ENCODE data around the gene SLBP. TPM values are rescaled to one million over a fixed set of nuclear protein-coding genes. Genes with fewer than 3 reads are reported as not detected.
"Not testable (repeated sequence)": the region's sequence is repeated elsewhere in the genome, so short reads cannot be mapped to it uniquely, and the experiment has no call there.

Gene SLBP
- total RNA-seq, 1 donor from 2014 or later: 62.9 TPM

DNA sequence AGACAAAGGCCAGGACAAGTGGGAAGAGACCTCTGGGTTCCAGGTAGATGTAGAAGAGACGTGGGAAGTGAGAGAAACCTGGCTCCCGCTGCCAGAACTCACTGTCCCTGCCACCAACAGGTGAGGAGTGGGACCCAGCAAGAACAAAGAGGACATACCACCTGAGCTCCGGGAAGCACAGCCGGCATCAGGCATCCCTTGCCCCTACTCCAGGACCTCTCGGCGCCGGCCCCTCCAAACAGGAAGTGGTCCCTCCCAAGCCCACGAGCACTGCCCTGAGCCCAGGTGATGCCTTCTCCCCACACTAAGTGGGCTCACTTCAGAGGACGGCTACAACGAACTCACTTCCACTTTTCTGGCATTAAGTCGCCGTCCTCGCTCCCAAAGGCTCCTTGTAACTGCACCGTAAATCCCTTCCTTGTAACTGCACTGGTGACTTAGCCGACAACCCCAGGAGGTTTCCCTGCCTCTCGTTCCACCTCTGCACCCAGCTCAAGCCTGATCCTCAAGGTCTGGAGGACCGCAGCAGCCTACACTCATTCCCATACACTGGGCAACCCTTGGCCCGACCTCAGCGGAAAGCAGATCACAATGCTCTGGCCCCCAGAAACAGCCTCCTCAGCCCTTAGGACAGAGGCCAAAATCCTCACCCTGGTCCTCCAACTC is 36.9 kb downstream of the SLBP start:
- Histone ChIP-seq H3K4me3 (ENCODE audit: low read depth, low read length) (no peak overlapping the region), H3K27me3 (ENCODE audit: control insufficient read depth, insufficient read depth, low read length) (no peaks in the 10 kb centered on the region), H3K36me3 (ENCODE audit: control insufficient read depth, insufficient read depth, low read length) (no peaks in the 10 kb centered on the region)
- FAIRE-seq (no peak), DNase-seq (ENCODE audit: low read depth) (no peak)
- TF ChIP-seq, protein P1, sequence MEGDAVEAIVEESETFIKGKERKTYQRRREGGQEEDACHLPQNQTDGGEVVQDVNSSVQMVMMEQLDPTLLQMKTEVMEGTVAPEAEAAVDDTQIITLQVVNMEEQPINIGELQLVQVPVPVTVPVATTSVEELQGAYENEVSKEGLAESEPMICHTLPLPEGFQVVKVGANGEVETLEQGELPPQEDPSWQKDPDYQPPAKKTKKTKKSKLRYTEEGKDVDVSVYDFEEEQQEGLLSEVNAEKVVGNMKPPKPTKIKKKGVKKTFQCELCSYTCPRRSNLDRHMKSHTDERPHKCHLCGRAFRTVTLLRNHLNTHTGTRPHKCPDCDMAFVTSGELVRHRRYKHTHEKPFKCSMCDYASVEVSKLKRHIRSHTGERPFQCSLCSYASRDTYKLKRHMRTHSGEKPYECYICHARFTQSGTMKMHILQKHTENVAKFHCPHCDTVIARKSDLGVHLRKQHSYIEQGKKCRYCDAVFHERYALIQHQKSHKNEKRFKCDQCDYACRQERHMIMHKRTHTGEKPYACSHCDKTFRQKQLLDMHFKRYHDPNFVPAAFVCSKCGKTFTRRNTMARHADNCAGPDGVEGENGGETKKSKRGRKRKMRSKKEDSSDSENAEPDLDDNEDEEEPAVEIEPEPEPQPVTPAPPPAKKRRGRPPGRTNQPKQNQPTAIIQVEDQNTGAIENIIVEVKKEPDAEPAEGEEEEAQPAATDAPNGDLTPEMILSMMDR (IDR thresholded peaks at IDR 0.05; ENCODE audit: insufficient read depth, low read length, severe bottlenecking): no peak

GRCh38 chr4:1674682-1675081 is 37.4 kb downstream of the SLBP start:
- Histone ChIP-seq H3K36me3 (ENCODE audit: control insufficient read depth, insufficient read depth, low read length) (no peaks in the 10 kb centered on the region), H3K27me3 (ENCODE audit: control insufficient read depth, insufficient read depth, low read length) (no peaks in the 10 kb centered on the region), H3K4me3 (ENCODE audit: low read depth, low read length) (no peak overlapping the region)
- DNase-seq (ENCODE audit: low read depth) (no peak), FAIRE-seq (no peak)
- TF ChIP-seq, protein P1 (IDR thresholded peaks at IDR 0.05; ENCODE audit: insufficient read depth, low read length, severe bottlenecking): no peak

- Histone ChIP-seq H3K27me3 (ENCODE audit: control insufficient read depth, insufficient read depth, low read length) (no peaks in the 10 kb centered on the region), H3K36me3 (ENCODE audit: control insufficient read depth, insufficient read depth, low read length) (no peaks in the 10 kb centered on the region), H3K4me3 (ENCODE audit: low read depth, low read length) (no peak overlapping the region)
- TF ChIP-seq, protein P1 (IDR thresholded peaks at IDR 0.05; ENCODE audit: insufficient read depth, low read length, severe bottlenecking): no peak
- DNase-seq (ENCODE audit: low read depth): no peak
- peak; percentile 64 for FAIRE-seq
These were observed 38.4 kb downstream of the SLBP start for GRCh38 chr4:1673671-1674070.

GRCh38 chr4:1671011-1671410 is 41.1 kb downstream of the SLBP start:
- not testable (repeated sequence) for FAIRE-seq; H3K36me3 ChIP-seq (ENCODE audit: control insufficient read depth, insufficient read depth, low read length); H3K27me3 ChIP-seq (ENCODE audit: control insufficient read depth, insufficient read depth, low read length); H3K4me3 ChIP-seq (ENCODE audit: low read depth, low read length); DNase-seq (ENCODE audit: low read depth)

DNA sequence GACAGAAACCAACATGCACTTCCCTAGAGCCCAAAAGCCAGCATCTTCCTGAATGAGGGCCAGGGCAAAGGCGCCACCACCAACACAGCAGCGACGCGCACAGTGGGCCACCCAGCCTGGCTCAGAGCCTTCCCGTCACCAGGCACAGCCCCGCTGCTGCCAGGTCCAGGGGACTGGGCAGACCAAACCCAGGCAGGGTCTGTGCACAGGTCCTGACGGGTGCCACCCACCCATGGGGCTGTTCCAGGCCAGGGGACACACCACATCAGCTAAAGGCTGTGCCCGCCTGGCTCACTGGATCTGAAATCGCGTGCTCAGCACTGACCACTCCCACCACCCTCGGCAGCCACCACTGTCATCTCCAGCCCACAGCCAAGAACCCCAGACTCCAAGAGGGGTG is 41.8 kb downstream of the SLBP start:
- Histone ChIP-seq H3K27me3 (ENCODE audit: control insufficient read depth, insufficient read depth, low read length) (no peaks in the 10 kb centered on the region), H3K4me3 (ENCODE audit: low read depth, low read length) (no peak overlapping the region), H3K36me3 (ENCODE audit: control insufficient read depth, insufficient read depth, low read length) (no peaks in the 10 kb centered on the region)
- FAIRE-seq: no peak
- DNase-seq (ENCODE audit: low read depth): no peak
- TF ChIP-seq, protein P1 (IDR thresholded peaks at IDR 0.05; ENCODE audit: insufficient read depth, low read length, severe bottlenecking): no peak

DNA sequence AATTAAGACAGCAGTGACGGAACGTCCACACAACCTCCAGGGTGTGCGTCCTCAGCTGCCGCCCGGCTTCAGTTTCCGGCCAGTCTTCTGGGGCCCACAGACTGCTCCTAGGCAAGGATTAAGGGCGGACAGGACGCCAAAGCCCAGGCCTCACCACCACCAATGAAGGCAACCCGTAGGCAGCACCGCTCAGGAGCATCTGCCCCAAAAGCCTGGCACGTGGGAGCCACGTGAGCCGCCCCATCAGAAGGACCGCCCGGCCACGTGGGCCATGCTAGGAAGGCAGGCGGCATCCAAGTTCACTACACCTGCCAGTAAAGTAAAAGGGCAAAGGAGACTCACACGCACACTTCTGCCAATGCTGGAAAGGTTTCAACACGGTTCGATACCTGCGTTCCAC is 42.3 kb downstream of the SLBP start:
- FAIRE-seq (no peak), DNase-seq (ENCODE audit: low read depth) (no peak)
- H3K27me3 ChIP-seq (ENCODE audit: control insufficient read depth, insufficient read depth, low read length): no peaks in the 10 kb centered on the region
- H3K36me3 ChIP-seq (ENCODE audit: control insufficient read depth, insufficient read depth, low read length): no peaks in the 10 kb centered on the region
- TF ChIP-seq, protein P1 (IDR thresholded peaks at IDR 0.05; ENCODE audit: insufficient read depth, low read length, severe bottlenecking): no peak
- no peak overlapping the region for H3K4me3 ChIP-seq (ENCODE audit: low read depth, low read length)
